Pancreas (tissue), 10 donors: ENCODE measurements around the gene PRIMPOL. TPM values are rescaled to one million over a fixed set of nuclear protein-coding genes. Genes with fewer than 3 reads are reported as not detected.

Experiments used
- ATAC-seq, 4 donors: fragments of 200-7000 bp; cut with Tn5 transposase; one replicate each; pipeline versions ENCODE4 v1.8.0 to v1.9.1; 2020; ENCODE audit warnings: mild to moderate bottlenecking in 4 of 4, moderate library complexity in 4 of 4
- DNase-seq, 6 donors: peaks; one replicate each; pipeline ENCODE4 v3.0.0-alpha.2; 2020
- FAIRE-seq: peaks from 2 replicates; lab custom pipeline; 2012; peaks lifted over from hg19 to GRCh38; lab: Jason Lieb, UNC
- H3K27ac ChIP-seq, 4 donors: fragments of 200-600 bp; sonication (generic); 1 replicate in 3 of 4; 2 replicates in 1 of 4; pipeline versions ENCODE4 v1.5.0 to v1.8.0; 2020
- H3K27me3 ChIP-seq, 4 donors: fragments of 200-600 bp; one replicate each; pipeline ENCODE4 v1.8.0; 2021
- H3K36me3 ChIP-seq, 3 donors: fragments of 200-600 bp; sonication (generic) in 1 of 3; one replicate each; pipeline versions ENCODE4 v1.5.0 to v1.8.0; 2020 to 2021
- H3K4me1 ChIP-seq, 3 donors: fragments of 200-600 bp; one replicate each; pipeline ENCODE4 v1.8.0; 2021
- H3K4me3 ChIP-seq, 4 donors: fragments of 200-600 bp; sonication (generic) in 2 of 4; one replicate each; pipeline versions ENCODE4 v1.5.0 to v1.8.0; 2020 to 2021
- H3K9me3 ChIP-seq, 4 donors: fragments of 200-600 bp; one replicate each; pipeline ENCODE4 v1.8.0; 2021
- WGBS, 2 donors: extraction: QIAGEN DNeasy Blood & Tissue Kit; methylation state at CpG; one replicate each; pipeline ENCODE4 v1.1.7; 2013; 5-methylcytosine and 5-hydroxymethylcytosine counted together
- intact Hi-C, 3 donors: fragments of 100-400 bp; cut with DNase I; formaldehyde crosslinking; loops; one replicate each; pipeline versions ENCODE4 v1.11.1 to v1.14.2; 2022
- polyA plus RNA-seq, 2 donors: library from polyadenylated mRNA; stranded (reverse); fragments of 200-250 nt; gene quantifications; one replicate each; pipeline ENCODE4 v1.2.3, GENCODE V29; 2013
- total RNA-seq, 6 donors: library from RNA; stranded (reverse); fragmentation: NEBNext Ultra II Directional in 4 of 6; extraction: Animal tissue kit (Norgen Biotek cat#: 25700) in 4 of 6; gene quantifications; one replicate each; pipeline versions ENCODE4 v1.2.1 to v1.2.4, GENCODE V29; 2021 to 2023
- TF ChIP-seq, protein P1 (sequence below), 4 donors: fragments of 200-600 bp; sonication (generic) in 3 of 4; IDR thresholded peaks; one replicate each; pipeline versions ENCODE4 v1.5.0 to v1.8.0; 2021; ENCODE audit warnings: antibody characterized with exemption in 4 of 4
- donor health status: healthy with polysubstance abuse.
- donor health status: DM: no; HTN: no; CAD: no; lungs with moderate emphysema.
- donor health status: DM: no; HTN: no; CAD: no.
- donor health status: control.
- donor health status: control.
- donor health status: Bipolar disorder and iron deficiency.
- donor health status: DM: yes; HTN: yes; CAD: no.
- donor health status: DM: no; HTN: no; CAD: no.
- donor health status: DM: no; HTN: no; CAD: no.
- donor health status: DM: yes; HTN: yes; CAD: no.

Gene PRIMPOL
- total and polyA plus RNA-seq, 8 donors = 3.3 to 22.8 (median 6.3) TPM

DNA sequence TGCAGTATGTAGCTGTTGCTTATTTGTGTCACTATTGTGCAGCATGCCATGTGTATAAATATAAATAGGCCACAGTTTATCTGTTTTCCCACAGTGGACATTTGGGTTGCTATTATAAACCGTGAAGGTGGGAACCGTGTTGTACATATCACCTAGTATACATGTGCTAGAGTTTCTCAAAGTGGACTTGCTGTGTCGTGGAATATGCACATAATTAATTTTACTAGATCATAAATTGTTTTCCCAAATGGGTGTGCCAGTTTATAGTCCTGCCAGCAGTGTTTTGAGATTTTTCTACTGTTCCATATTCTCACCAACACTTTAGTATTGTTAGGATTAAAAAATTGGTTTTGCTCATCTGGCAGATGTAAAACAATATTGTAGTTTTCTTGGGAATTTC, 38.5 kb downstream of the PRIMPOL start:
- H3K4me1 ChIP-seq = no peaks in the 10 kb centered on the region
- 60 to 61% methylated on average over 3 of the region's 3 CpGs for WGBS, 2 donors
- FAIRE-seq (no peak), ATAC-seq (no peak), DNase-seq (no peak)
- H3K27me3 ChIP-seq = no peaks in the 10 kb centered on the region
- no peak overlapping the region for H3K4me3 ChIP-seq
- H3K36me3 ChIP-seq = no peaks in the 10 kb centered on the region
- TF ChIP-seq, protein P1, sequence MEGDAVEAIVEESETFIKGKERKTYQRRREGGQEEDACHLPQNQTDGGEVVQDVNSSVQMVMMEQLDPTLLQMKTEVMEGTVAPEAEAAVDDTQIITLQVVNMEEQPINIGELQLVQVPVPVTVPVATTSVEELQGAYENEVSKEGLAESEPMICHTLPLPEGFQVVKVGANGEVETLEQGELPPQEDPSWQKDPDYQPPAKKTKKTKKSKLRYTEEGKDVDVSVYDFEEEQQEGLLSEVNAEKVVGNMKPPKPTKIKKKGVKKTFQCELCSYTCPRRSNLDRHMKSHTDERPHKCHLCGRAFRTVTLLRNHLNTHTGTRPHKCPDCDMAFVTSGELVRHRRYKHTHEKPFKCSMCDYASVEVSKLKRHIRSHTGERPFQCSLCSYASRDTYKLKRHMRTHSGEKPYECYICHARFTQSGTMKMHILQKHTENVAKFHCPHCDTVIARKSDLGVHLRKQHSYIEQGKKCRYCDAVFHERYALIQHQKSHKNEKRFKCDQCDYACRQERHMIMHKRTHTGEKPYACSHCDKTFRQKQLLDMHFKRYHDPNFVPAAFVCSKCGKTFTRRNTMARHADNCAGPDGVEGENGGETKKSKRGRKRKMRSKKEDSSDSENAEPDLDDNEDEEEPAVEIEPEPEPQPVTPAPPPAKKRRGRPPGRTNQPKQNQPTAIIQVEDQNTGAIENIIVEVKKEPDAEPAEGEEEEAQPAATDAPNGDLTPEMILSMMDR (IDR thresholded peaks at IDR 0.05) = no peak
- H3K27ac ChIP-seq = no peak overlapping the region
- intact Hi-C loops = no loop called here
- H3K9me3 ChIP-seq = no peaks in the 10 kb centered on the region

DNA sequence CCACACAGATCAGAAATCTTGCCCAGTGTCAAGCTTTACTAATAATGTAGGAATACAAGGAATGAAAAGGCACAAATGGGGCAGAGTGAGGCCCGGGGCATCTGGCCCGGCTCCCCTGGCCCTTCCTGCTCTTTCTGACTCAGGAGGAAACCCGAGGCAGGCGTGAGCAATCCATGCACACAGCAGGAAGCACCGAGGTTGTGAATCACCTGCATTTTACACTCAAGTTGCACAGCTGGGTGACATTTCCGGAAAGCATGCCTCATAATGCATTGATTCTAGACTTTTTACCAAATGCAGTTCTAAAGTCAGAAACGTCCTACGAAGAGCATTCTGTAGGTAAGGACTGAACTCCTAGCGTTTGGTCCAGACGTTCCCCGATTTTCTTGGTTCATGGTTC, 38.9 kb downstream of the PRIMPOL start:
- Histone ChIP-seq H3K4me1 (no peaks in the 10 kb centered on the region), H3K27ac (no peak overlapping the region), H3K9me3 (no peaks in the 10 kb centered on the region), H3K36me3 (no peaks in the 10 kb centered on the region), H3K27me3 (no peaks in the 10 kb centered on the region), H3K4me3 (no peak overlapping the region)
- 84 to 85% methylated on average over 11 of the region's 11 CpGs for WGBS, 2 donors
- DNase-seq (no peak), FAIRE-seq (no peak), ATAC-seq (no peak)
- TF ChIP-seq, protein P1 (IDR thresholded peaks at IDR 0.05) = no peak
- intact Hi-C loops = no loop called here

DNA sequence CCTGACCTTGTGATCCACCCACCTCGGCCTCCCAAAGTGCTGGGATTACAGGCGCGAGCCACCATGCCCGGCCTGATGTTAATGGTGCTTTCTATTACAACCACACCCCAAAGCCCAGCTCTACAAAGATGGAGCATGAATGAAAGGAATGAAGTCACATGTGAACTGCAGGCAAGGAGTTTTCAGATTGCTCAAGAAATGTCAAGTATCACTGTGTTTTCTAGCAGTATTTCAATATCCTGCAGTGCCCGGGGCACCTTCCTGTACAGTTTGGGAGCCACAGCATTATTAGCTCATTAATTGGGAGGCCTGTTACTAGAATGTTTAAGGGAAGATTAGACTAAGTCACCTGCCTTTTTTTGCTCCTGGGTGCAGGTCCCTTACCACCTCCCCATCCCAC, 40.1 kb downstream of the PRIMPOL start:
- no peak for FAIRE-seq
- no peaks in the 10 kb centered on the region for H3K9me3 ChIP-seq
- intact Hi-C loops = no loop called here
- TF ChIP-seq, protein P1 (IDR thresholded peaks at IDR 0.05) = no peak
- no peaks in the 10 kb centered on the region for H3K27me3 ChIP-seq
- no peaks in the 10 kb centered on the region for H3K36me3 ChIP-seq
- H3K4me1 ChIP-seq = no peaks in the 10 kb centered on the region
- no peak for ATAC-seq
- no peak overlapping the region for H3K4me3 ChIP-seq
- H3K27ac ChIP-seq = no peak overlapping the region
- no peak for DNase-seq
- WGBS, 2 donors = 55 to 58% methylated on average over 5 of the region's 5 CpGs

DNA sequence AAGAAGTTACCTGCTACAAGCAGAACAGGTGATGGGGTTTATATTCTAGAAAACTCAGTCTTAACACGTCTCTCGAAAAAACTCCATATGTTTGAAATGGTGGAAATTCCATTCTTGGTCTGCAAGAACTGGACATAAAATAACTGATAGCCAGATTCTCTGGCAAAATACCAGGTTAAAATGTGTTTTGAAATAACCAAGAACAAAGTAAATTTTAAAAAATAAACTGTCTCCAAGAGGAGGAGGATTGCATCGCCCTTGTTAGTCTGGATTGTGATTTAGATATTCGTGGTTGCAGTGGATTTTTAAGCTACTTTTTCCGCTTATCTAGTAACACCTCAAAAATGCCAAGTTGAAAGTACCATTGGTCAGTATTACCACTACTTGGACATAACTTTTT, 43.5 kb downstream of the PRIMPOL start:
- Histone ChIP-seq H3K9me3 (no peaks in the 10 kb centered on the region), H3K36me3 (no peaks in the 10 kb centered on the region), H3K27me3 (no peaks in the 10 kb centered on the region), H3K4me3 (no peak overlapping the region), H3K27ac (no peak overlapping the region), H3K4me1 (no peaks in the 10 kb centered on the region)
- TF ChIP-seq, protein P1 (IDR thresholded peaks at IDR 0.05) = no peak
- ATAC-seq (no peak), FAIRE-seq (no peak), DNase-seq (no peak)
- WGBS, 2 donors = 91 to 94% methylated on average over 5 of the region's 5 CpGs
- intact Hi-C loops = no loop called here

DNA sequence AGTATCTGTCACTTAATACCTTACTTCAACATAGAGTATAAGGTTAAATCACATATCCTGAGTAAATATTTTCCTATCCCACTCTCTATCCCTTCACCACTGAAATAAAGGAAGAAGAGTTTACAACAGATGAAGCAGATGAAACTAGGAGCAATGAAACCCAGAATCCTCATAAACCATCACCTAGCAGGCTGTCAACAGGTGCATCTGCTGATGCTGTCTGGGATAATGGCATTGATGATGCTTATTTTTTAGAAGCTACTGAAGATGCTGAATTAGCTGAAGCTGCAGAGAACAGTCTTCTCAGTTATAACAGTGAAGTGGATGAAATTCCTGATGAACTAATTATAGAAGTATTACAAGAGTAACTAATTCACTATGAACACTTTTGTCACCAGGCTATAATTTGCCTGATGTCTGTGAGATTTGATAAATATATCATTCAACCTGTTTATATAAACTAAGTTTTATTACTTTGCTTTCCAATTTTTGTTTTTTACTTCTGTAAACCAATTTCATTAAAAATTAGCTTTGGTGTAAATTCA, 44.9 kb downstream of the PRIMPOL start:
- ATAC-seq (no peak), FAIRE-seq (no peak), DNase-seq (no peak)
- Histone ChIP-seq H3K27ac (no peak overlapping the region), H3K4me3 (no peak overlapping the region), H3K36me3 (no peaks in the 10 kb centered on the region), H3K27me3 (no peaks in the 10 kb centered on the region), H3K4me1 (no peaks in the 10 kb centered on the region), H3K9me3 (no peaks in the 10 kb centered on the region)
- TF ChIP-seq, protein P1 (IDR thresholded peaks at IDR 0.05) = no peak
- intact Hi-C loops = no loop called here
